Amygdala (tissue), 56 donors: ENCODE results near the gene LDLRAD3.
"Not testable (repeated sequence)": the region's sequence is repeated elsewhere in the genome, so short reads cannot be mapped to it uniquely, and the experiment has no call there.

Experiments used
- DNase-seq, 56 donors: peaks; one replicate each; lab custom pipeline; 2025; lab: John Stamatoyannopoulos, UW

The LDLRAD3 gene

GRCh38 chr11:36037031-36037430 lies 93.2 kb downstream of the LDLRAD3 start:
- DNase-seq, result peak in 6 of 56 donors; percentile 8 to 23 (median 14)

GRCh38 chr11:36038541-36038940 lies 94.7 kb downstream of the LDLRAD3 start:
- DNase-seq, result no peak

GRCh38 chr11:36039471-36039870 lies 95.6 kb downstream of the LDLRAD3 start:
- DNase-seq, result no peak

- peak in 2 of 56 donors; percentile 16 to 25 for DNase-seq
These were observed 98.2 kb downstream of the LDLRAD3 start for GRCh38 chr11:36041988-36042611.

DNA sequence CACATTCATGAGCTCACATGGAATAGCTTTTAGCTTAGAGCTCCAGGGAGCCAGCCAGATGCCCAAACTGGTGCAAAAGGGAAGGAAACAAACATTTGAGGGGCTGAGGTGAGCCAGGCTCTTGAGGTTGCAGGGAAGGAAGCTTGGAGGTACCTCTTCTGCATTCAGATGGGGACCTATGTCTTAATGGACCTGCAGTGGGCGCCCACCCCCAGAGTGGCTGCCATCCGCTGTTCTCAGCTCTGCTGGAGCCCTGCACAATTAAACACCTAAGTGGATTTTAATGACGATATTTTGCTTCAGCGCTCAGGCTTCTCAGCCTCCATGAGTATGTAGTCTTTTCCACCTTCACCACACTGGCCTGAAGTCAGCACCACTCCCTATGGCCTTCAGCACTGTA lies 100.8 kb downstream of the LDLRAD3 start:
- DNase-seq, result no peak

- DNase-seq, result not testable (repeated sequence)
These were observed 102.1 kb downstream of the LDLRAD3 start for GRCh38 chr11:36045945-36046344.

- peak in 6 of 56 donors; percentile 10 to 30 (median 19) for DNase-seq
These were observed 103.1 kb downstream of the LDLRAD3 start for GRCh38 chr11:36046932-36047331.

DNA sequence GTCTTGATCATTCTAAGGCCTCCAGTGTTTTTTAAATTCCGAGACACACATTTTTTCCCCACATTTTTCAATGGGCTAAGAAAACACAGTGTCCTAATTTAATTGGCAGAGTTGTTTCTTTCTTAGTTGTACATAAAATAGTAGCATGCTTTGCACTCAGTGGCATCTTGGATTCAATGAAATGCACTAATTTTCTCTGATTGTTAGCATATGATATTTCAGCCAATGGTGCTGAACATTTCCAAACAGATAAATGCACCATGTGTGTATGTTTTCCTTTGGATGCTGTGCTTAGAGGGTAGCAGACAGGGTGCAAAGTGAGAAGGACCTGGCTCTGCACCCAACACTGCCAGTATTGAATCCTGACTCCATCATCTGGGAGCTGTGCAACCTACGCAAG lies 103.5 kb downstream of the LDLRAD3 start:
- DNase-seq, result no peak

DNA sequence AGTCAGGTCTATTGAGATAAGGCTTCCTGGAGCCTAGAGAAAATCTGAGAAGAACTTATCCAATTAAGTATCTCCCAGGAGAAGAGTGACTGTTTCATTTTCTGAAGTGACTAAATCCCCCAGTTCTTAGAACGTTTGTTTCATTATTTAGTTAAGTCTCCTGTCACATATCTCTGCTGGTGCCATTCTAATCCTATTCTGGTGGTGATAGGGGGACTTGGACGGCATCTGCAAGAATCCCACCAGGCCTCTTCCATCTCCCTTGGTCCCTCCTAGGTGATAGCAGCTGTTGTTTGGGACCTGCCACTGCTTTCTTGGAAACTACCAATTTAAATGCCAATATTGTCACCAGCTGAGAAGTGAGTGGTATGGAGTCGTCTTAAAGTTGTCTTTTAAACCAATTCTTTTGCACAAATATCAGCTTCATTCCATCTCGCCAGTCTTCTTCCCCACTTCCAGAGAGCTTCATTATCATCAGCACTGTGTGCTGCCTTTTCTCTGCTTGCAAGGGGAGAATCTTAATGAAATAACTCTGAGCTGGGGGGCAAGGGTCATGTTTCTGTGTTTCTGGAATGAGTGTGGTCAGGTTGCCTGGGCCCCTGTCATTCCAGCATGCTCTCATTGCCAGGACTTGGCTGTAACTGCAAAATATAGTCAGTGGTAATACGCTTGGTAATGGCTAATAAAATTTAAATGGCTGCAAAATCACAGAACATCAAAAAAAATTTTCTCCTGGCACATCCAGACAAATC lies 104.8 kb downstream of the LDLRAD3 start:
- no peak for DNase-seq

DNA sequence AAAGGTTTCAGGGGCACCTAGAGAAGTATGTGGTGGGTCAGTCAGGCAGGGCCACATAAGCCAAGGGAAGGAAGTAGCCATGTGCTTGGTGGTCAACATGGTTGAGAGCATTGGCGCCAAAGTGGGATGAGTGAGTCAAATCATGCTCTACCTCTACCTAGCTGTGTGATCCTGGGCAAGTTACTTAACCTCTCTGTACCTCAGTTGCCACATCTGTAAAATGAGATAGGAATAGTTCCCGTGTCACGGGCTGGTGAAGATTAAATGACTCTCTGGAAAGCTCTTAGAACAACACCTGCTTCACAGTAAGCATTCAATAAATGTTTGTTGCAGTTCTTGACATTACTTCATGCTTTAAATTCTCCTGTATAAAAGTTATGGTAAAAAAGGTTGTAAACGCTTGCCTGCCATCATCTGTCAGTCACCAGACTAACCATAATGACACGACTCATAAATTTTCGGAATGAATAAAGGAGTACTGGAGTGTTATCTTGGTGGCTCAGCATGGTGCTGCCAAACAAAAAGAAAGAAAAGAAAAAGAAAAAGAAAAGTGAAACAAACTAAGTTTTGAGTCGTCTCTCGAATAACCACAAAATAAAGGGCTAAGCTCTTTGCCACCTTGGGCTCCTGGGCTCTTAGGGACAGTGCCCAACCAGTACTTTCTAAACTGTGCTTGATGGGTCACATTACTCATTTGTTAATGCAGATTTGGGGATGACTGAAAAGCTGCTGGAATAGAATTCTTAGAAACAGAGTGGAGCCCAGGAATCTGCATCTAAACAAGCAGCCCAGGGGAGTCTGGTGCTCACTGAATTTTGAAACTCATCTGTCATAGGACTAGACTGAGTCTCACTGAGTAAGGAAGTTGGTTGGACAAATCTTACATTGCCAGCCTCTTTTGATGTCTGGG lies 107.6 kb downstream of the LDLRAD3 start:
- DNase-seq, result no peak

GRCh38 chr11:36053281-36053680 lies 109.4 kb downstream of the LDLRAD3 start:
- DNase-seq, result no peak

DNA sequence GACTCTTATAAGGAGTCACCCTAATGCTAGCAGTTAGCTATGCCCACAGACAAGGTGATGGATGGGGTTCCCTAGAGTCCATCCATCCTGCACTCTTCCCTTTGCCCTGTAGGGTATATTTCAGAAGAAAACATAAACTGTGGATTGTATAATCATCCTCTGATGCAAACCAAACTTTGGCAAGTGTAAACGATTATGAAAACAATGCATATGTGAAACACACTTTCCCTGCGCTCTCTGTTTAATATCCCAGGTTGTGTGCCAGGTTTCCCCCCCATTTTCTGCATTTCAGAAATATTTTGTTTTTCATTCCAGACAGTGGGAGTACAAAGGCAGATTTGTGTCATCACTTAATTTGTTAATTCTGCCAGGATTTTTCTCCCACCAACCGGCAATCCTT lies 110.0 kb downstream of the LDLRAD3 start:
- peak in 1 of 56 donors; percentile 36 for DNase-seq

- no peak for DNase-seq
These were observed 110.8 kb downstream of the LDLRAD3 start for GRCh38 chr11:36054628-36055027.

DNA sequence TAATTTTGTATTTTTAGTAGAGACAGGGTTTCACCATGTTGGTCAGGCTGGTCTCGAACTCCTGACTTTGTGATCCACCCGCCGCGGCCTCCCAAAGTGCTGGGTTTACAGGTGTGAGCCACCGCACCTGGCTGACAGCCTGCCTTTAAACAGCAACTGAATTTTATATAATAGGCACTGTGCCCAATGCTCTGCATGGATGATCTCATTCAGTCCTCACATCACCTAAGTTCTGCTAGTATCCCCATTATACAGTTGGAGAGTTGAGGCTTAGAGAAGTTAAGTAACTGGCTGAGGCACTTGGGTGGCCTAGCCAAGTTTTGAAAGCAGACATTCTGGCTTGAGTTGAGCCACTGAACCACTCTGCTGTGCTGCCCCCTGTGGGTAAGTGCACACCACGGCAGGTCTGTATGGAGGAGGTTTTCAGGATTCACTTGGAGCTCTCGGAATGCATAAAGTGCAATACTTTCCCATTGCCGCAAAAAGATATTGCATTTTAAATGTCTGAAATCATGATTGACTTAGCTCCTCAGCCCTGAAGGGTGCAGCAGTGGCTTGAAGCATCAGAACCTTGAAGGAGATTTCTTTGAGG lies 112.4 kb downstream of the LDLRAD3 start:
- DNase-seq, result peak in 1 of 56 donors; percentile 32

DNA sequence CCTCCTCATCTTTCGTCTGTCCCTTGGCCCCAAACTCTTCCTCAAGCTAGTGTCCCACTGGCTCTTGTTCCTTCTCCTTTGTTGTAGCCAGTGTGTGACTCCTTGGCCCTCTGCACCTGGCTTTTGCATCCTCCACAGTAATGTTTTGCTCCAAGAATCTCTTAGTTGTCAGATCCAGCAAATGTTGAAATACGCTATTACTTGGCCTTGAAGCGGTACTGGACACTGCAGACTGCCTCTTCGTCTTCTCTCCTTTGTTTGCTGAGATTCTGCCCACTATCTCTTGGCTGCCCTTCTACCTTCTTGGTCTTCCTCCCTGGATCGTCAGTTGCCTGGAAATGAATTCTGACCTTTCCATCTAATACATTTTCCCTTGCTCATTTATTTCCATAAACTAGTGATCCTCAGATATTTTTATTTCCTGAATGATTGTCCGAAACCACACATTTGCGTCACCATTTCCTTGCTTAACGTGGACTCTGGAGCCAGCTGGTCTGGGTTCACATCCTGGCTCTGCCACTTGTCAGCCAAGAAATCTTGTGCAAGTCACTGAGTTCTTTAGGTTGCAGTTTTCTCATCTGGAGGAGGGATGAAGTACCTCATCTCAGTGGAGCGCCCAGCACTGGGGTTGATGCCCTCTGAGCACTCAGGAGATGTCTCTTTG lies 113.6 kb downstream of the LDLRAD3 start:
- DNase-seq, result no peak

GRCh38 chr11:36059660-36060059 lies 115.8 kb downstream of the LDLRAD3 start:
- DNase-seq, result no peak

- DNase-seq, result no peak
These were observed 117.1 kb downstream of the LDLRAD3 start for GRCh38 chr11:36060926-36061325.

DNA sequence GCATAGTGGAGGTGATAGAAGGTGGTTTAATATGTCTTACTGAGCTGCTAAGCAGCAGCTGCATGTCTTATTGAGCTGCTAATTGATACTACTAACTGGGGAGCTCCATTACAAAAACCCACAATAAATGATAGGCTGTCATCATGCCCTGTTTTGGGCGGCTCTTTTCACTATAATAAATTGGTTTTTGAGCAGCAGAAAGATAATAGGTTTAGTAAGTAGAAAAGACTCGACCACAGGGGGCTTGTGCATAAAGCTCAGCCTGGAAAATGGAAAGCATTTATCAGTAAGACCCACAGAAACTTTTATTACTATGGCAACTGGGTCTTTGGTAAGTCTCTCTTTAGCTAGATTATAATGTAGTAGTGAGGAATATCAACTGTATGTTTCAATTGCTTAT lies 117.6 kb downstream of the LDLRAD3 start:
- DNase-seq, result no peak

GRCh38 chr11:36062796-36063365 lies 119.0 kb downstream of the LDLRAD3 start:
- DNase-seq, result no peak

- no peak for DNase-seq
These were observed 121.6 kb downstream of the LDLRAD3 start for GRCh38 chr11:36065436-36065835.
